HEK293T (cell line): ENCODE measurements around the gene FGR.

ENCODE experiments used
- CTCF ChIA-PET: fragments of 350-600 bp; formaldehyde crosslinking; extraction: SDS; loops from one replicate; lab custom pipeline; 2021; ENCODE audit warnings: antibody characterized with exemption, inconsistent platforms; lab: Yijun Ruan, JAX
- POLR2A ChIA-PET: fragments of 350-600 bp; formaldehyde crosslinking; extraction: SDS; loops from one replicate; lab custom pipeline; 2020; ENCODE audit warnings: antibody characterized with exemption, inconsistent platforms; lab: Yijun Ruan, JAX
- DNase-seq: peaks from one replicate; pipeline ENCODE4 v3.0.0; 2012; ENCODE audit warnings: mixed read lengths; ENCODE audit errors: extremely low spot score
- ARNT ChIP-seq: fragments of 450-650 bp; IDR thresholded peaks from 2 replicates; pipeline ENCODE4 v1.6.1; 2017; ENCODE audit warnings: mild to moderate bottlenecking
- BHLHE40 ChIP-seq: fragments of 450-650 bp; IDR thresholded peaks from 2 replicates; pipeline ENCODE4 v1.6.1; 2016; ENCODE audit warnings: mild to moderate bottlenecking, moderate library complexity, borderline replicate concordance
- CTBP1 ChIP-seq: fragments of 450-650 bp; IDR thresholded peaks from 2 replicates; pipeline ENCODE4 v1.6.1; 2016; ENCODE audit warnings: borderline replicate concordance
- ELF4 ChIP-seq: fragments of 450-650 bp; IDR thresholded peaks from 2 replicates; pipeline ENCODE4 v1.6.1; 2017; ENCODE audit warnings: antibody characterized with exemption
- FOXA1 ChIP-seq: fragments of 450-650 bp; IDR thresholded peaks from 2 replicates; pipeline ENCODE4 v1.6.1; 2016; ENCODE audit warnings: mild to moderate bottlenecking
- FOXK2 ChIP-seq: fragments of 450-650 bp; IDR thresholded peaks from 2 replicates; pipeline ENCODE4 v1.6.1; 2016; ENCODE audit warnings: mild to moderate bottlenecking
- FOXM1 ChIP-seq: fragments of 450-650 bp; IDR thresholded peaks from 2 replicates; pipeline ENCODE4 v1.6.1; 2017; ENCODE audit warnings: mild to moderate bottlenecking, borderline replicate concordance
- HDGF ChIP-seq: fragments of 450-650 bp; IDR thresholded peaks from 2 replicates; pipeline ENCODE4 v1.6.1; 2017; ENCODE audit warnings: antibody characterized with exemption, borderline replicate concordance
- L3MBTL2 ChIP-seq: fragments of 450-650 bp; conservative IDR thresholded peaks from 2 replicates; pipeline ENCODE4 v1.6.1; 2016; ENCODE audit warnings: mild to moderate bottlenecking
- LEF1 ChIP-seq: fragments of 450-650 bp; IDR thresholded peaks from 2 replicates; pipeline ENCODE4 v1.6.1; 2017; ENCODE audit warnings: mild to moderate bottlenecking, borderline replicate concordance
- NFRKB ChIP-seq: fragments of 450-650 bp; IDR thresholded peaks from 2 replicates; pipeline ENCODE4 v1.6.1; 2016; ENCODE audit warnings: mild to moderate bottlenecking, moderate library complexity
- SP1 ChIP-seq: fragments of 450-650 bp; IDR thresholded peaks from 2 replicates; pipeline ENCODE4 v1.6.1; 2017
- SUZ12 ChIP-seq: fragments of 450-650 bp; IDR thresholded peaks from 2 replicates; pipeline ENCODE4 v1.6.1; 2016; ENCODE audit warnings: mild to moderate bottlenecking
- TARDBP ChIP-seq: fragments of 450-650 bp; IDR thresholded peaks from 2 replicates; pipeline ENCODE4 v1.6.1; 2016
- ZNF384 ChIP-seq: fragments of 450-650 bp; IDR thresholded peaks from 2 replicates; pipeline ENCODE4 v1.6.1; 2016
- TF ChIP-seq, protein P1 (sequence below): fragments of 450-650 bp; IDR thresholded peaks from 2 replicates; pipeline ENCODE4 v1.6.1; 2016

FGR gene

DNA sequence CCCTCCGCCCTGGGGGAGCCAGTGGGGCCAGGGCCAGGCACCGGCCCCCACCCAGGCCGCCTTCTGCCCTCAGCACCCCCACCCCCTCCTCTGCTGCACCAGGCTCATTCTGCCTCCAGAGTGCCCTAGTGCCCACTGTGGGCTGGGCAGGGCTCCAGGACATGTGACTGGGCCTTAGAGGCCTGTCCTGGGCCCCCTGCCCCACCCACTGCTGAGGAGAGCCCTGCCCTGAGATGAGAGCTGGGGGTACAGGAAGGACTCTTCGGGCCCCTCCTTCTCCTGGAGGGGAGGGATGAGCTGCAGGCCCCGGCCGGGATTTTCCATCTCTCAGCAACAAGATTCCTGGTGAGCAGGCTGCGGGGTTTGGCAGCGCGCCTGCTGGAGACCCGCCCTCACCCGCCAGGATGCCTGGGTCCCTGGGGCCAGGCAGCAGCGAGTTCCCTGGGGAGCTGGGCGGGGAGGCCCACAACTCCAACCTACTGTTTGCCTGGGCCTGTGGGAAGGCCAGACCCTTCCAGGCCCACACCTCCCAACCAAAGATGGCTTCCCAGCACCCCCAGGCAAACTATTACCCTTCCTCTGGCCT, 45.1 kb downstream of the FGR start:
- no peak for DNase-seq
- TF ChIP-seq FOXK2 (no peak), LEF1 (no peak), SUZ12 (no peak), ELF4 (no peak), ZNF384 (no peak)
- ChIA-PET POLR2A (interaction anchor here (1.4 kb wide), 1 partner anchor 14 kb away, joined by 3 read pairs; no protein-coding TSS in a partner anchor), CTCF (interaction anchor here (1.0 kb wide), 1 partner anchor 19 kb away, joined by 3 read pairs; no protein-coding TSS in a partner anchor)

DNA sequence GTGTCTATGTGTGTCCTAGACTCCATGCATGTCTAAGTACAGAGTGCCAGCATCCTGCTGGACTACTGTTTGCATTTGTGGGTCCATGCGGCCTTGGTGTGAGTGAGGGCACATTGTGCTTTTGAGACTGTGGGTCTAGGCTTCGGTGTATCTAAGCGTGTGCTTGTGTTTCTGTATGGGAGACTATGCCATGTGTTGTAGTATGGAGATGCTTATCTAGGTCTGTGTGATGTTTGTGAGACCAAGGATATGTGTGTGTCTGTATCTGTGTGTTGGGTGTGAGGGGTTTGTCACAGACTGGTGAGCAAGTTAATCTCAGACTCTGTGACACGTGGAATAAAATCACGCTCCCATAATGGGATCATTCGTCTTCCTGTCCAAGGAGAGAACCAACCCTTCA, 45.5 kb downstream of the FGR start:
- POLR2A ChIA-PET: no interaction called here

DNA sequence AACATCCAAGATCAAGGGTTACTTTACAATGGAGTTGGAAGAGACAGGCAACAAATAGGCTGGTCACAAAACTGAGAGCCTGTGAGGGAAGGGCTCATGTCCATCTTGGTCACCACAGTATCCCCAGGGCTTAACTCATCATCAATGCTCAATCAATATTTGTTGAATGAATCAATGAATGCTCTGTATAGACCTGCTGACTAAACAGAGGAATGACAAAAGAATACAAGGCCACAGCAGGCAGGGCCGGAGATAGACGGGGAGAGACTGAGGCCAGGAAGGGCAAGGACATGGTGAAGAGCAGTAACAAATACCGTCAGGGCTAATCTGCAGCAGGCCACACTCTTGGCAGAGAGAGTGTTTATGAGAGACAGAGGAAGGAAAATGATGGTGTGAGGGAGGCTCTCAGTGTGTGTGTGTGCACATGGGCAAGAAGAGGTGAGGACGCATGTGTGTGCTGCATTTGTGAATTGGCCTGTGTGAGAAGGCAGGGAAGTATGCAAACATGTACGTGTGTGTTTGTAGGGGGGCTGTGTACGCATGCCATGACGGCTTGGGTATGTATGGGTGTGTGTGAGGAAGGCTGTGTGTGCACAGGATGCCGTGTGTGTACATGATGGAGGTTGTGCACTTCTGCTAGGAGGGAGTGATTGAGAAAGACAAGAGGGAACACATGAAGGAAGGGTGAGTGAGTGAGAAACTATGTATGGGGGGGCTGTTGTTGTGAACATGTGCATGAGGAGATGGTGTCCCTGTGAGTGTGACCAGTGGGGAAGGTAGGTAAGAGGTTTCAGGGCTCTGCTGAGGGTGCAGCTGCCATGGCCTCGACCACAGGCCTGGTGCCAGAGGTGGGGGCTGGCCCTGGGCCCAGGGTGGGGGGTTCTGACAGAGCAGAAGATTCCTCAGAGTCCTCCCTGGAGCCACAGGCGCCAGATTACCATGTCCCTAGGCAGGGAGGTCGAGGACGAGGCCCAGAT, 46.4 kb downstream of the FGR start:
- no peak for DNase-seq
- ChIA-PET POLR2A (no interaction called here), CTCF (no interaction called here)
- TF ChIP-seq, protein P1, sequence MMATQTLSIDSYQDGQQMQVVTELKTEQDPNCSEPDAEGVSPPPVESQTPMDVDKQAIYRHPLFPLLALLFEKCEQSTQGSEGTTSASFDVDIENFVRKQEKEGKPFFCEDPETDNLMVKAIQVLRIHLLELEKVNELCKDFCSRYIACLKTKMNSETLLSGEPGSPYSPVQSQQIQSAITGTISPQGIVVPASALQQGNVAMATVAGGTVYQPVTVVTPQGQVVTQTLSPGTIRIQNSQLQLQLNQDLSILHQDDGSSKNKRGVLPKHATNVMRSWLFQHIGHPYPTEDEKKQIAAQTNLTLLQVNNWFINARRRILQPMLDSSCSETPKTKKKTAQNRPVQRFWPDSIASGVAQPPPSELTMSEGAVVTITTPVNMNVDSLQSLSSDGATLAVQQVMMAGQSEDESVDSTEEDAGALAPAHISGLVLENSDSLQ: no peak
- TF ChIP-seq ZNF384 (no peak), FOXK2 (no peak), FOXM1 (no peak), HDGF (no peak), L3MBTL2 (no peak), BHLHE40 (no peak), FOXA1 (no peak), CTBP1 (no peak)

More for the DNA sequence above, 45.5 kb downstream of the FGR start:
- no peak for DNase-seq
- CTCF ChIA-PET: no interaction called here
- TF ChIP-seq LEF1 (no peak), ARNT (no peak), NFRKB (no peak), TARDBP (no peak), SP1 (no peak), L3MBTL2 (no peak), CTBP1 (no peak), FOXK2 (no peak), HDGF (no peak)
- TF ChIP-seq, protein P1: no peak

DNA sequence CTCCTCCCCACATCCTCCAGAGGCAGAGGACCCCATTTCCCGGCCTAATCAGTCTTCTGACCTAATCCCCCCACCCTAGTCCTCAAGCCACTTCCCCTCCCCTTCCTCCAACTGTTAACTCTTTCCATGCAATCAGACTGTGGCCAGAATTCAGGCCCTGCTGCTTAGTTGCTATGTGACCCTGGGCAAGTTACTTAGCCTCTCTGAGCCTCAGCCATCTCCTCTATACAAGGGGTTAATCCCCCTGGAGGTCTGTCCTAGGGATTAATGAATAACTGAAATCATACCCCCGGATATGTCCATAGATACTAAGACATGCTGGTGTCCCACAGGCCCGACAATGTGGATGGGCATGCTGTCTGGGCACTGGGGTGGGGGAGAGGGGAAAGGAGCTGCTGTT, 49.3 kb downstream of the FGR start:
- ChIA-PET CTCF (no interaction called here), POLR2A (no interaction called here)
- TF ChIP-seq ARNT (no peak), FOXK2 (no peak), TARDBP (no peak), ZNF384 (no peak), ELF4 (no peak), BHLHE40 (no peak), HDGF (no peak), FOXA1 (no peak), NFRKB (no peak), SP1 (no peak), CTBP1 (no peak), L3MBTL2 (no peak), LEF1 (no peak), FOXM1 (no peak), SUZ12 (no peak)
- TF ChIP-seq, protein P1: no peak
- DNase-seq: no peak

DNA sequence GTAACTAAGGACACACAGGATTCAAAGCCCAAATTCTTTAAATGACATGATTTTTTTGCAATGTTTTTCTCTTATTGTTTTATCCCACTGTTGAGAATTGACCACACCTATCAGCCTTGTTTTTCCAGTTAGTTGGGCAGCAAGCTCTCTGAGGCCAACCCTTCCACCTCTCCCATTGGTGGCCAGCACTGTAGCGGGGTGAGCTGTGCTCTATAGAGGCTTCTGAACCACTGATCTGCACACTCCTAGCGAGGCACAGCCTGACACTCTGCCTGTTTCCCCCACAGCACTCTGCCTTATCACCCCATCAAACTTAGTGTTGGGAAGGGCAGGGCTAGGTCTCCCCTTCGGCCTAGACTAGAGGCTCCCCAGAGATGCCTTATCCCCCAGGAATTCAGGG, 50.5 kb downstream of the FGR start:
- ChIA-PET CTCF (no interaction called here), POLR2A (interaction anchor here (1.1 kb wide), 1 partner anchor 8 kb away, joined by 3 read pairs; no protein-coding TSS in a partner anchor)
- no peak for DNase-seq
- no peak for TF ChIP-seq FOXA1
- TF ChIP-seq CTBP1: no peak
- TF ChIP-seq HDGF: no peak
- TF ChIP-seq BHLHE40: no peak
- TF ChIP-seq L3MBTL2: no peak
- TF ChIP-seq, protein P1: no peak

DNA sequence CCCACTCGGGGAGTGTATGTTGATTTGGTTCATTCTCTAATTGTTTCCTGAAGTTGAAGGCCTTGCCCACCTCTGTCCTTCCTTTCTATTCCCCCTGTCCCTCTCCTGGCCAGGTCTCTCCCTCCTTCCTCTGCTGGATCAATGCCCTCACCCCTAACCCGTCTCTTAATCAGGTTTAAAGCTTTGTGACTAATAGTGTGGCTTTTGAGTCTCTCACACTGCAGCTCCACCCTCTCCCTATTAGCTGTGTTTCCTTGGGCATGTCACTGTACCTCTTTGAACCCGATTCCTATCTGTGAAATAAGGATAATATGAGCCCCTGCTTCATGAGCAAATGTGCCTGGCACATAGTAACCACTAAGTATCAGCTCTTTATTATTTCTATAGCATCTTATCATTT, 51.5 kb downstream of the FGR start:
- DNase-seq: no peak
- POLR2A ChIA-PET: no interaction called here
- TF ChIP-seq CTBP1: no peak
- TF ChIP-seq L3MBTL2: no peak
- TF ChIP-seq NFRKB: no peak
- no peak for TF ChIP-seq ZNF384
- TF ChIP-seq SP1: no peak
- TF ChIP-seq ARNT: no peak
- TF ChIP-seq HDGF: no peak
- no peak for TF ChIP-seq BHLHE40
- no peak for TF ChIP-seq FOXA1
- no peak for TF ChIP-seq SUZ12
- TF ChIP-seq, protein P1: no peak
- TF ChIP-seq FOXK2: no peak
- no peak for TF ChIP-seq ELF4
- no peak for TF ChIP-seq TARDBP
- CTCF ChIA-PET: interaction anchor here (0.8 to 1.0 kb wide), 2 partner anchors 9 to 15 kb away, joined by 3 to 4 read pairs; no protein-coding TSS in a partner anchor
